ENCODE measurements around the gene WNT10A. TPM values are rescaled to one million over a fixed set of nuclear protein-coding genes. Genes with fewer than 3 reads are reported as not detected.

The WNT10A gene
- total RNA-seq, 4 donors from 2014 or later: 8.0 to 19.1 (median 11.9) TPM

GRCh38 chr2:218883491-218884490 is 3.1 kb downstream of the WNT10A start:
- no peak for DNase-seq
- Histone ChIP-seq H3K4me1 (peaks cover 33 to 85% (median 36%) of the 10 kb centered on the region in 3 donors), H3K4me3 (peak overlapping the region; percentile 33 to 71 (median 44)), H3K9me3 (no peaks in the 10 kb centered on the region), H3K27ac (peak overlapping the region; percentile 73 to 84 (median 79)), H3K27me3 (peaks cover 0 to 94% (median 7%) of the 10 kb centered on the region in 4 donors), H3K36me3 (no peaks in the 10 kb centered on the region)
- WGBS, 2 donors: 42 to 100% methylated on average over 1 to 6 of the region's 89 CpGs
- TF ChIP-seq POLR2A (IDR thresholded peaks at IDR 0.05): no peak
- no peak for TF ChIP-seq CTCF (IDR thresholded peaks at IDR 0.05)
- intact Hi-C loops (cut with DNase I): no loop called here

GRCh38 chr2:218884519-218884918 is 3.9 kb downstream of the WNT10A start:
- no peak for TF ChIP-seq CTCF (IDR thresholded peaks at IDR 0.05)
- TF ChIP-seq POLR2A (IDR thresholded peaks at IDR 0.05): no peak
- 57 to 66% methylated on average over 2 of the region's 2 CpGs for WGBS, 2 donors
- Histone ChIP-seq H3K27me3 (peaks cover 0 to 90% (median 7%) of the 10 kb centered on the region in 4 donors), H3K27ac (peak overlapping the region; percentile 73 to 84 (median 79)), H3K4me1 (peaks cover 29 to 78% (median 35%) of the 10 kb centered on the region in 3 donors), H3K36me3 (no peaks in the 10 kb centered on the region), H3K9me3 (no peaks in the 10 kb centered on the region), H3K4me3 (no peak overlapping the region)
- DNase-seq: no peak
- intact Hi-C loops (cut with DNase I): no loop called here

GRCh38 chr2:218885981-218886947 is 5.6 kb downstream of the WNT10A start:
- Histone ChIP-seq H3K9me3 (no peaks in the 10 kb centered on the region), H3K4me3 (no peak overlapping the region), H3K27me3 (peaks cover 0 to 90% (median 0%) of the 10 kb centered on the region in 4 donors), H3K36me3 (peaks cover 0 to 10% (median 0%) of the 10 kb centered on the region in 3 donors), H3K4me1 (peaks cover 19 to 61% (median 19%) of the 10 kb centered on the region in 3 donors), H3K27ac (peak overlapping the region in 2 of 4 donors; percentile 13 to 38)
- DNase-seq: no peak
- 54 to 71% methylated on average over 4 to 5 of the region's 12 CpGs for WGBS, 2 donors
- intact Hi-C loops (cut with DNase I): no loop called here
- TF ChIP-seq CTCF (IDR thresholded peaks at IDR 0.05) (no peak), POLR2A (IDR thresholded peaks at IDR 0.05) (no peak)

- no peak for DNase-seq
Observed at GRCh38 chr2:218887079-218887478, 6.4 kb downstream of the WNT10A start.

More at GRCh38 chr2:218887079-218887478, 6.4 kb downstream of the WNT10A start:
- 47 to 52% methylated on average over 3 of the region's 3 CpGs for WGBS, 2 donors
- H3K4me1 ChIP-seq: peaks cover 19 to 58% (median 19%) of the 10 kb centered on the region in 3 donors
- H3K36me3 ChIP-seq: peaks cover 0 to 10% (median 0%) of the 10 kb centered on the region in 3 donors
- H3K4me3 ChIP-seq: no peak overlapping the region
- peaks cover 0 to 89% (median 0%) of the 10 kb centered on the region in 4 donors for H3K27me3 ChIP-seq
- no peaks in the 10 kb centered on the region for H3K9me3 ChIP-seq
- H3K27ac ChIP-seq: peak overlapping the region in 2 of 4 donors; percentile 13 to 24
- intact Hi-C loops (cut with DNase I): no loop called here
- no peak for TF ChIP-seq CTCF (IDR thresholded peaks at IDR 0.05)
- TF ChIP-seq POLR2A (IDR thresholded peaks at IDR 0.05): no peak
